GM13977 (cell line): ENCODE results near the gene DDC.

Experiments used
- DNase-seq: peaks from one replicate; pipeline ENCODE4 v3.0.0; 2012; ENCODE audit warnings: low spot score
- in situ Hi-C: fragments of 300-500 bp; cut with MboI; formaldehyde crosslinking; loops from one replicate; pipeline ENCODE4 v1.12.0; 2022; ENCODE audit warnings: low sequenced_read_pairs, low pct_unique_long_range_greater_than_20kb, mixed read lengths, inconsistent platforms; ENCODE audit not compliant: unreplicated experiment
- TF ChIP-seq, protein P1 (sequence below): IDR thresholded peaks from 2 replicates; pipeline ENCODE4 v1.5.1; 2012; ENCODE audit warnings: mild to moderate bottlenecking, control low read depth; ENCODE audit not compliant: insufficient read depth; ENCODE audit errors: extremely low read depth, missing control alignments

DDC gene

DNA sequence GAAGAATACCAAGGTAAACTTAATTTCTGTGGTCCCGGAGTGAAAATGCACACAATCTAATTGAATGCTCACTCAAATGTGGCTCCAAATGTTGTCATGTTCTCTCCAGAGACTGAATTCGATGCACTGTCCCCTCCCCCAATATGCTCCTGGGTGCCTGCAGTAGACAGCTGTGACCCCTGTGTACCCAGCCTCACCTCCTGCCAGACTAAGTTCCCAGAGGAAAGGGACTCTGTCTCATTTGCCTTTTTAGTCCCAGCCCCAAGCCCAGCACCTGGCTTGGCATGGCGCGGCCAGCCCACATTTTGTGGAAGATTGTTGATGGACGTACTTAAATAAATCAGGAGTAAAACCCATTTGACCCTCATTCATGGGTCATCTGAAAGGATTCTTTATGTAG lies 93.2 kb downstream of the DDC start:
- in situ Hi-C loops = loop anchor here (25.0 kb wide), 2 partner anchors 215 to 690 kb away; no protein-coding TSS in a partner anchor
- DNase-seq = no peak
- TF ChIP-seq, protein P1, sequence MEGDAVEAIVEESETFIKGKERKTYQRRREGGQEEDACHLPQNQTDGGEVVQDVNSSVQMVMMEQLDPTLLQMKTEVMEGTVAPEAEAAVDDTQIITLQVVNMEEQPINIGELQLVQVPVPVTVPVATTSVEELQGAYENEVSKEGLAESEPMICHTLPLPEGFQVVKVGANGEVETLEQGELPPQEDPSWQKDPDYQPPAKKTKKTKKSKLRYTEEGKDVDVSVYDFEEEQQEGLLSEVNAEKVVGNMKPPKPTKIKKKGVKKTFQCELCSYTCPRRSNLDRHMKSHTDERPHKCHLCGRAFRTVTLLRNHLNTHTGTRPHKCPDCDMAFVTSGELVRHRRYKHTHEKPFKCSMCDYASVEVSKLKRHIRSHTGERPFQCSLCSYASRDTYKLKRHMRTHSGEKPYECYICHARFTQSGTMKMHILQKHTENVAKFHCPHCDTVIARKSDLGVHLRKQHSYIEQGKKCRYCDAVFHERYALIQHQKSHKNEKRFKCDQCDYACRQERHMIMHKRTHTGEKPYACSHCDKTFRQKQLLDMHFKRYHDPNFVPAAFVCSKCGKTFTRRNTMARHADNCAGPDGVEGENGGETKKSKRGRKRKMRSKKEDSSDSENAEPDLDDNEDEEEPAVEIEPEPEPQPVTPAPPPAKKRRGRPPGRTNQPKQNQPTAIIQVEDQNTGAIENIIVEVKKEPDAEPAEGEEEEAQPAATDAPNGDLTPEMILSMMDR = no peak

DNA sequence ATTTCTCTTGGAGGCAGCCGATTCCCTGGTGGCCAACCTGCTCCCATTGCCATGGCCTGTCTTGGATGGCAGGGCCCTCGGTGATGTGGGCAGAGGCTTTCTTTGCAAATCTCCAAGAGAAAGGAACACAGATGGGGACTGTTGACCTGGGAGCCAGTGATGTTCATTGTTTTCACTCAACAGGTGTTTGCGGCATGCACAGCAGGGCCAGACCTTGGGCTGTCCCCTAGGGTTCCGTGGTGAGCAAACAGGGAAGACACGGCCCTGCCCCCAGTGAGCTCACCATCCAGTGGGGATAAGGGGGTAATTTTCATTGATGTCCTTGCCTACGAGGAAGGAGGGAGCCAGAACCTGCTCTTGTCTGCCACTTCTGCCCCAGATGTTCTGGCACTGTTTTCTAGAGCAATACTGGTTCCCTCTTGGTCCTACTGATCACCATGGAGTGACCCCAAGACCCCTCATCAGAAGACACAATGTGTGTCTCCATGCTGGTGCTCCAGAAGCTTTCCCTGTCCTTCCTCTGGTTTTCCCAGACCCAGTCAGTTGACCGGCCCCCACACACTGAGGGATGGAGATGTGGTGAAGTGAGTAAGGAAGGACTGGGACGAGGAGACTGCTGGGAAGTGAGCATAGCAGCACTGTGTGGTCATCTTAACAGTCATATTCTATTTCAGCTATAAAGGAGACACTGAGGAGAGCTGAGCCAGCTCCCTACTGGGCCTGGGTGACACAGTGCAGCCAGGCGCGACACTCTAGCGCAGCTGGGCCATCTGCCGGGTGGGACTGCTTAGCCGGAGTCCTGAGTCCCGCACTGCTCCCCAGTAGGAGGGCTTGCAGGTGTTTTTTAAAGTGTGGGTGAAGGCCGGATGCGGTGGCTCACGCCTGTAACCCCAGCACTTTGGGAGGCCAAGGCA lies 94.7 kb downstream of the DDC start:
- TF ChIP-seq, protein P1 = no peak
- no peak for DNase-seq
- in situ Hi-C loops = loop anchor here (25.0 kb wide), 2 partner anchors 217 to 692 kb away; no protein-coding TSS in a partner anchor

DNA sequence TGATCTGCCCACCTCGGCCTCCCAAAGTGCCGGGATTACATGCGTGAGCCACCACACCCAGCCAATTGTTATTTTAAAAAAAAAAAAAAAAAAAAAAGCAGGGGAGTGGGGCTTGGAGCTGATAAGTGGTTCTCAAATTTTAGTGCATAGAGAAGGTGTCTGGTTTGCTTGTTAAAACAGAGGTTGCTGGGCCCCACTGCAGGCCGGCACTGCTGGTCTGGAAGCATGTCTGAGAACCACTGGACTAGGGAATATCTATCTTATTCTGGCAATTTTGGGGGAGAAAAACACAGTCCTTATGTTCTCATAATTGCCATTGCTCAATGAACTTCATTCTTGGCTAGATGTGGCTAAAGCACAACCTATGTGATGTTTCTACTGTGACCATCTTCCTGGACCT lies 96.0 kb downstream of the DDC start:
- DNase-seq = no peak
- TF ChIP-seq, protein P1 = no peak
- in situ Hi-C loops = loop anchor here (25.0 kb wide), 2 partner anchors 218 to 693 kb away; no protein-coding TSS in a partner anchor

DNA sequence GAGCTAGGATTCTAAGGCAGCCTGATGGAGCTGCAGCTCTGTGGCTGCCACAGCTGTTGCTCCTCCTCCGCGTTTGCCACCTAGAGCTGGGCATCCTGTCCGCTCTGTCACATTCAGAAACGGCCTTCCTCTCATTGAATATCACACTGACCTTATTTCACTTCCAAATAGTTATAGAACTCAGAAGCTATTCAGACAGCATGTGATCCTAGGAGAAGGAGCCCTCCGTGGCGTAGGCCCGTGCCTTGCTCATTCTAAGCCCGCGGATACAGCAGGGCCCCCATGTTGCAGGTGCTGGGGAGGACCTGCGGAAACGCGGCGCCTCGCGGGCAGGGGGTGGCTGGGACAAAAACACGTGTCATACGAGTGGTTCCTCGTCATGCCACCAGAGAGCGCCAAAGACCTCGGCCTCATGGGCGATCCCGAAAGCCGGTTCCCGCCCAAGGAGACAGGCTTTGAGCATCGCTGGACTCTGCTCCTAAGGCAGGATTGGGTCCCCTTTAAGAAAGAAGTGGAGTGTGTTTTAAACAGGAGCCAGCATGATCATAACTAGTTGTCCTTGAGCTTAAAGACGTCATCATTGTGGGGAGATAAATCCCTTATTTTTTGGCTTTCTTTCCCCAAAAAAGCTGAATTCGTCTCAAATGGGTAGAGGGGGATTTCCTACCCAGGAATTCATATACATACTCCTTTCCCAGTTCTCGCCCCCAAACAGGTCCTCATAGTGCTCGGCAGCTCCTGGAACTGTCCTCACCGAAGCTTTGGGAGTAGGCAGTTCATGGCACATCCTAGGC lies 97.2 kb downstream of the DDC start:
- peak; percentile 80 for DNase-seq
- TF ChIP-seq, protein P1 = peak; percentile 82
- in situ Hi-C loops = loop anchor here (25.0 kb wide), 2 partner anchors 219 to 694 kb away; no protein-coding TSS in a partner anchor

DNA sequence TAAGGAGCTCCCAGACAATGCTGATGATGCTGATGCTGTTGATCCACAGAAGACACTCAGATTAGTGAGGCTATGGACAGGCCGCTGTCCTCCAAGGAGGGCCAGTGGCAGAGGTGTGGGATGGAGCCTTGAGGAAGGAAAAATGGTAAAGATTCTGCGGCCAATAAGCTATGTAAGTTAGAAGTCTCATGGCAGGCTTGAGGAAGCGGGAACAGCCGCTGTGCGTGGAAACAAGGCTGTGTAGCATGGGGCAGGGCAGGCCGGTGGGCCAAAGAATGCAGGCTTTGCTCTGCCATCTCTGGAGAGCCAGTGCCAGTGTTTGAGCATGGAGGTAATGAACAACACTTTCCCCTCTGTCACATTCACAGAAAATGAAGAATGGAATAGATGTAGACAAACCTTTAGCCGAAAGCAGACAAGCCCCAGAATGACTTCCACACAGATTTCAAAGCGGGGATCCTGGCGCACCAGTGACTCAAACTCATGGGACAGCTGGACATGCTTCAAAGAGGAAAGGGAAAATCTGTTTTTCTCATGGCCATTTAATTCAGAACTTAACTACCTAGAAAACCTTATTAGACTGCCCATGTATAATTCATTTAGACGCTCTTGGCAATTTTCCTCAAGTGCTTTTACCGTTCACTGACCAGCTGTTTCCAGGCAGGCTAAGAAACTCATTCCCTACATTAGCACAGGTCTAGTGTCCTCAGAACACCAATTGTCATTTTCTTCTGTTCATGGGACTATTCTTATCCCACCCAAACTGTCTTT lies 98.2 kb downstream of the DDC start:
- in situ Hi-C loops = loop anchor here (25.0 kb wide), 2 partner anchors 220 to 695 kb away; no protein-coding TSS in a partner anchor
- DNase-seq = no peak
- TF ChIP-seq, protein P1 = no peak

DNA sequence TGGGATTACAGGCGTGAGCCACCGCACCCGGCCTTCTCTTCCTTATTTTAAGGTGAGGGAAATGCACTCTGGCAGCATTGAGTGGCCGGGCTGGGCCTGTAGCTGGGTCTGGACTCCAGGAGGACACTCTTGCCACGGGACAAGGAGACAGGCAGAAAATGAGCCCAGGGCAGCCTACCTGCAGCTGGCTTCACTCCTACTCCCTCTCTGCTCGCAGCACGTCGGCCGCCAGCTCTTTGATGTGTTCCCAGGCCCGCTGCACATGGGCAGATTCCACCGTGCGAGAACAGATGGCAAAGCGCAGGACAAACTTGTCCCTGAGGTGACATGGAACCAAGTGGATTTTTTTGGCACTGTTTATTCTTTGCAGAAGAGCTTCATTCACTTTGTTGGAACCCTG lies 102.2 kb downstream of the DDC start:
- in situ Hi-C loops = loop anchor here (25.0 kb wide), 2 partner anchors 224 to 699 kb away; no protein-coding TSS in a partner anchor
- TF ChIP-seq, protein P1 = no peak
- no peak for DNase-seq
